Panc1 (cell line): Measurements from ENCODE around the gene DOK7. TPM values are rescaled to one million over a fixed set of nuclear protein-coding genes. Genes with fewer than 3 reads are reported as not detected.

Experiments
- ATAC-seq: fragments of 200-7000 bp; cut with Tn5 transposase; 2 replicates; pipeline ENCODE4 v1.9.1; 2020; ENCODE audit warnings: mild to moderate bottlenecking, moderate library complexity
- BruUV-seq: library from RNA; stranded (reverse); fragments of 400-500 nt; replicated peaks from 2 replicates; lab custom pipeline; 2021; lab: Mats Ljungman, UMichigan
- CTCF ChIA-PET: fragments of 300-600 bp; sonication (Branson Sonifier 250); formaldehyde crosslinking; loops from one replicate; lab custom pipeline; 2022; ENCODE audit warnings: antibody characterized with exemption; lab: Charles Lee
- POLR2A ChIA-PET: fragments of 300-600 bp; sonication (Branson Sonifier 250); formaldehyde crosslinking; loops from one replicate; lab custom pipeline; 2022; ENCODE audit warnings: antibody characterized with exemption; lab: Charles Lee
- DNase-seq: peaks from one replicate; pipeline ENCODE4 v3.0.0-alpha.2; 2010; ENCODE audit warnings: low read depth, low spot score
- H3K27ac ChIP-seq: 2 replicates; pipeline ENCODE4 v1.5.1; 2011; ENCODE audit warnings: mild to moderate bottlenecking, low read length, inconsistent platforms
- H3K27me3 ChIP-seq: fragments of 200-500 bp; sonication (Bioruptor generic); 2 replicates; pipeline ENCODE4 v1.6.0; 2014; ENCODE audit warnings: low read length, inconsistent platforms; ENCODE audit not compliant: control insufficient read depth, insufficient read depth
- H3K36me3 ChIP-seq: fragments of 200-500 bp; sonication (Bioruptor generic); 2 replicates; pipeline ENCODE4 v1.5.1; 2014; ENCODE audit warnings: inconsistent platforms, mild to moderate bottlenecking, low read length, moderate library complexity; ENCODE audit not compliant: control insufficient read depth, insufficient read depth
- H3K4me1 ChIP-seq: 2 replicates; pipeline ENCODE4 v1.5.1; 2011; ENCODE audit warnings: inconsistent platforms, mild to moderate bottlenecking, low read length, moderate library complexity; ENCODE audit not compliant: control insufficient read depth, insufficient read depth
- H3K4me3 ChIP-seq, 2 experiments: 2 replicates each; pipeline ENCODE4 v1.5.1; 2011 to 2012; ENCODE audit warnings: low read depth in 2 of 2, low read length in 2 of 2, mild to moderate bottlenecking in 2 of 2, inconsistent platforms in 1 of 2, moderate library complexity in 1 of 2
- H3K9me3 ChIP-seq: fragments of 200-500 bp; sonication (Bioruptor generic); 2 replicates; pipeline ENCODE4 v1.5.1; 2014; ENCODE audit warnings: low read depth, mild to moderate bottlenecking, inconsistent platforms, low read length, moderate library complexity; ENCODE audit not compliant: control insufficient read depth, insufficient read depth
- POLR2AphosphoS5 ChIP-seq: IDR thresholded peaks from 2 replicates; pipeline ENCODE4 v1.6.1; 2012; ENCODE audit warnings: mild to moderate bottlenecking, low read depth, low read length, moderate library complexity
- SIN3A ChIP-seq: IDR thresholded peaks from 2 replicates; pipeline ENCODE4 v1.6.1; 2012; ENCODE audit warnings: low read depth, mild to moderate bottlenecking, low read length, moderate library complexity, borderline replicate concordance; ENCODE audit not compliant: insufficient read depth
- TCF7L2 ChIP-seq: IDR thresholded peaks from 2 replicates; pipeline ENCODE4 v1.6.1; 2011; ENCODE audit warnings: mild to moderate bottlenecking, low read depth, low read length, inconsistent platforms
- in situ Hi-C: cut with HindIII; loops from 2 replicates; pipeline ENCODE4 v1.10.0; 2016; ENCODE audit warnings: low sequenced_read_pairs, low pct_unique_long_range_greater_than_20kb
- intact Hi-C: fragments of 100-400 bp; cut with micrococcal nuclease; formaldehyde crosslinking; loops from one replicate; pipeline ENCODE4 v1.10.0; 2022; ENCODE audit not compliant: unreplicated experiment
- total RNA-seq: library from RNA; stranded (reverse); gene quantifications from one replicate; pipeline ENCODE4 v1.2.1, GENCODE V29; 2021; ENCODE audit not compliant: unreplicated experiment
- TF ChIP-seq, protein P1 (sequence below), 2 experiments: IDR thresholded peaks; 2 replicates each; pipeline ENCODE4 v1.6.1; 2011 to 2012; ENCODE audit warnings: low read depth in 2 of 2, control low read depth in 1 of 2, low read length in 1 of 2, mild to moderate bottlenecking in 1 of 2, moderate library complexity in 1 of 2; ENCODE audit not compliant: insufficient read depth in 1 of 2
- TF ChIP-seq, protein P2 (sequence below): fragments of 450-650 bp; IDR thresholded peaks from 2 replicates; pipeline ENCODE4 v1.5.1; 2017; ENCODE audit warnings: mild to moderate bottlenecking

DOK7 gene
- total RNA-seq, 1 experiment from 2014 or later: 2.4 TPM

GRCh38 chr4:3476341-3476747 is 13.2 kb downstream of the DOK7 start:
- BruUV-seq: no TSS peak
- Histone ChIP-seq H3K4me3 (no peak overlapping the region), H3K4me1 (no peaks in the 10 kb centered on the region; the same call in 1 of the 2 replicates), H3K9me3 (no peaks in the 10 kb centered on the region), H3K27ac (no peak overlapping the region), H3K27me3 (no peaks in the 10 kb centered on the region), H3K36me3 (no peaks in the 10 kb centered on the region)
- no peak for ATAC-seq
- ChIA-PET CTCF (no interaction called here), POLR2A (no interaction called here)
- DNase-seq: no peak
- in situ Hi-C loops (no loop called here), intact Hi-C loops (no loop called here)
- TF ChIP-seq, protein P1, sequence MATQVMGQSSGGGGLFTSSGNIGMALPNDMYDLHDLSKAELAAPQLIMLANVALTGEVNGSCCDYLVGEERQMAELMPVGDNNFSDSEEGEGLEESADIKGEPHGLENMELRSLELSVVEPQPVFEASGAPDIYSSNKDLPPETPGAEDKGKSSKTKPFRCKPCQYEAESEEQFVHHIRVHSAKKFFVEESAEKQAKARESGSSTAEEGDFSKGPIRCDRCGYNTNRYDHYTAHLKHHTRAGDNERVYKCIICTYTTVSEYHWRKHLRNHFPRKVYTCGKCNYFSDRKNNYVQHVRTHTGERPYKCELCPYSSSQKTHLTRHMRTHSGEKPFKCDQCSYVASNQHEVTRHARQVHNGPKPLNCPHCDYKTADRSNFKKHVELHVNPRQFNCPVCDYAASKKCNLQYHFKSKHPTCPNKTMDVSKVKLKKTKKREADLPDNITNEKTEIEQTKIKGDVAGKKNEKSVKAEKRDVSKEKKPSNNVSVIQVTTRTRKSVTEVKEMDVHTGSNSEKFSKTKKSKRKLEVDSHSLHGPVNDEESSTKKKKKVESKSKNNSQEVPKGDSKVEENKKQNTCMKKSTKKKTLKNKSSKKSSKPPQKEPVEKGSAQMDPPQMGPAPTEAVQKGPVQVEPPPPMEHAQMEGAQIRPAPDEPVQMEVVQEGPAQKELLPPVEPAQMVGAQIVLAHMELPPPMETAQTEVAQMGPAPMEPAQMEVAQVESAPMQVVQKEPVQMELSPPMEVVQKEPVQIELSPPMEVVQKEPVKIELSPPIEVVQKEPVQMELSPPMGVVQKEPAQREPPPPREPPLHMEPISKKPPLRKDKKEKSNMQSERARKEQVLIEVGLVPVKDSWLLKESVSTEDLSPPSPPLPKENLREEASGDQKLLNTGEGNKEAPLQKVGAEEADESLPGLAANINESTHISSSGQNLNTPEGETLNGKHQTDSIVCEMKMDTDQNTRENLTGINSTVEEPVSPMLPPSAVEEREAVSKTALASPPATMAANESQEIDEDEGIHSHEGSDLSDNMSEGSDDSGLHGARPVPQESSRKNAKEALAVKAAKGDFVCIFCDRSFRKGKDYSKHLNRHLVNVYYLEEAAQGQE (IDR thresholded peaks at IDR 0.05; ENCODE audit: insufficient read depth in 1 of 2, low read depth in 2 of 2, low read length in 1 of 2): no peak
- TF ChIP-seq, protein P2, sequence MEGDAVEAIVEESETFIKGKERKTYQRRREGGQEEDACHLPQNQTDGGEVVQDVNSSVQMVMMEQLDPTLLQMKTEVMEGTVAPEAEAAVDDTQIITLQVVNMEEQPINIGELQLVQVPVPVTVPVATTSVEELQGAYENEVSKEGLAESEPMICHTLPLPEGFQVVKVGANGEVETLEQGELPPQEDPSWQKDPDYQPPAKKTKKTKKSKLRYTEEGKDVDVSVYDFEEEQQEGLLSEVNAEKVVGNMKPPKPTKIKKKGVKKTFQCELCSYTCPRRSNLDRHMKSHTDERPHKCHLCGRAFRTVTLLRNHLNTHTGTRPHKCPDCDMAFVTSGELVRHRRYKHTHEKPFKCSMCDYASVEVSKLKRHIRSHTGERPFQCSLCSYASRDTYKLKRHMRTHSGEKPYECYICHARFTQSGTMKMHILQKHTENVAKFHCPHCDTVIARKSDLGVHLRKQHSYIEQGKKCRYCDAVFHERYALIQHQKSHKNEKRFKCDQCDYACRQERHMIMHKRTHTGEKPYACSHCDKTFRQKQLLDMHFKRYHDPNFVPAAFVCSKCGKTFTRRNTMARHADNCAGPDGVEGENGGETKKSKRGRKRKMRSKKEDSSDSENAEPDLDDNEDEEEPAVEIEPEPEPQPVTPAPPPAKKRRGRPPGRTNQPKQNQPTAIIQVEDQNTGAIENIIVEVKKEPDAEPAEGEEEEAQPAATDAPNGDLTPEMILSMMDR: no peak
- TF ChIP-seq TCF7L2 (no peak), SIN3A (no peak), POLR2AphosphoS5 (no peak)

- Histone ChIP-seq H3K27ac (no peak overlapping the region), H3K4me1 (no peaks in the 10 kb centered on the region; the same call in 1 of the 2 replicates), H3K4me3 (no peak overlapping the region), H3K36me3 (no peaks in the 10 kb centered on the region), H3K27me3 (no peaks in the 10 kb centered on the region), H3K9me3 (no peaks in the 10 kb centered on the region)
- no TSS peak for BruUV-seq
- ChIA-PET CTCF (no interaction called here), POLR2A (no interaction called here)
- ATAC-seq (no peak), DNase-seq (no peak)
- TF ChIP-seq SIN3A (no peak), TCF7L2 (no peak), POLR2AphosphoS5 (no peak)
- TF ChIP-seq, protein P1 (IDR thresholded peaks at IDR 0.05; ENCODE audit: insufficient read depth in 1 of 2, low read depth in 2 of 2, low read length in 1 of 2): no peak
- TF ChIP-seq, protein P2: no peak
- in situ Hi-C loops (no loop called here), intact Hi-C loops (no loop called here)
These were observed 14.0 kb downstream of the DOK7 start for GRCh38 chr4:3476936-3477749.
